GM19468 (cell line): Measurements from ENCODE around the gene BORCS5.
"Not testable (repeated sequence)": the region's sequence is repeated elsewhere in the genome, so short reads cannot be mapped to it uniquely, and the experiment has no call there.

Experiments
- ATAC-seq: cut with Tn5 transposase; IDR thresholded peaks from one replicate; pipeline ENCODE4 v1.9.1; 2021; ENCODE audit warnings: mild to moderate bottlenecking, moderate library complexity, moderate number of reproducible peaks; ENCODE audit not compliant: unreplicated experiment; ENCODE audit errors: extremely low read depth

The BORCS5 gene

DNA sequence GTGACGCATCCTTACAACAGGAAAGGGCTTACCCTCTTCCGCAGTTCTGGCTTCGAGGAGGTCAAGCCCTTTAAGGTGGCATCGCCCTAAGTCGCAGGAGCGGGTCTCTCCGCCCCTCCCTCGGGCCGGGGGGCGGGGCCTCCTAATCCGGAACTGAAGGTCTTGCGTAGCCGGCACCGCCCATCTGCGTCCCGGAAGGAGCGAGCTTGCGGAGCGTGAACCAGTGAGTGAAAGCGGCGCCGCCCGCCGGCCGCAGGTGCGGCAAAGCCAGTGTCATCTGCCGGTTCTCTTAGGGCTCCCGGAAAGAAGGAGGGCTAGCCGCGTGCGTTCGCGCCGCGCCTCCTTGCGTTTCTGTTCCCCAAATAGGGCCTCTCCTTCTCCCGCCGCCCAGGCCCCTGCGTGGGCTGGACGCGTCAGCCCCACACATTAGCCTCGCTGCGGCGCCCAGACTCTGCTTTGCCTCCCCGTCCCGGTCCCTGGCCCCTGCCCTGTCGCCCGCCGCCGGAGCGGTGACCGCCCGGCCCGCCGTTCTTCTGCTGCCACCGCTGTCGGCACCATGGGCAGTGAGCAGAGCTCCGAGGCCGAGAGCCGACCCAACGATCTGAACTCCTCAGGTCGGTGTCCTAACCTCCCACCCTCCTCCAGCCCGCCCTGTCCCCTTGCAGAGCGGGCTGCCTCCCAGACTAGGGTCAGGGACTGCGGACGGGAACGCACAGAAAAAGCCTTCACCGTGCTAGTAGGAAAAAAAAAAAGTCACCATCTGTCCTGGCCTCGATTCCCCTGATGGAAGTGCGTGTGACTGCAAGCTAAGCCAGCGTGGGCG lies at the start of gene BORCS5:
Gene BORCS5, plus strand, starts transcription at position 183 of the 823 bp plus-strand sequence. Its CDS starts 374 bp downstream, at position 557.
- peak; percentile 94 for ATAC-seq

DNA sequence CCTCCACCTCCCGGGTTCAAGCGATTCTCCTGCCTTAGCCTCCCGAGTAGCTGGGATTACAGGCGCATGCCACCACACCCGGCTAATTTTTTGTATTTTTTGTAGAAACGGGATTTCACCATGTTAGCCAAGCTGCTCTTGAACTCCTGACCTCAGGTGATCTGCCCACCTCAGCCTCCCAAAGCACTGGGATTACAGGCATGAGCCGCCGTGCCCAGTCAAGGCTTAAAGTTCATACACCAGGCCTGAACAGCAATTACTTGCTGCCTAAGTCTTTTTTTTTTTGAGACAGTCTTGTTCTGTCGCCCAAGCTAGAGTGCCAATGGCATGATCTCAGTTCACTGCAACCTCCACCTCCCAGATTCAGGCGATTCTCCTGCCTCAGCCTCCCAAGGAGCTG lies 46.2 kb upstream of the BORCS5 start:
- ATAC-seq = not testable (repeated sequence)

DNA sequence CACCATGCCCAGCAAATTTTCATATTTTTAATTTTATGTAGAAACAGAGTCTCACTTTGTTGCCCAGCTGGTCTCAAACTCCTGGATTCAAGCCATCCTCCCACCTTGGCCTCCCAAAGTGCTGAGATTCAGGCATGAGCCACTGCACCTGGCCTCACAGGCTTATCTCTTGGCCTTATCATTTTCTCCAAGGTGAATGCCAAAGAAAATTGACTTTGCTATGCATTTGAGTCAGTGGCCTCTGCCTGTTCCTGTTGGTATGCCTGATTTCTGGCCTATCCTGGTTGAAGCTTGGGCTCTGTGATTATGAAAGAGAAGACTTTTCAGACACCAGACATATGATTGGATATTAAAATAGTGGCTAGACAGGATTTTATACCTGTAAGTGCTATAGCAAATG lies 41.0 kb upstream of the BORCS5 start:
- no peak for ATAC-seq

DNA sequence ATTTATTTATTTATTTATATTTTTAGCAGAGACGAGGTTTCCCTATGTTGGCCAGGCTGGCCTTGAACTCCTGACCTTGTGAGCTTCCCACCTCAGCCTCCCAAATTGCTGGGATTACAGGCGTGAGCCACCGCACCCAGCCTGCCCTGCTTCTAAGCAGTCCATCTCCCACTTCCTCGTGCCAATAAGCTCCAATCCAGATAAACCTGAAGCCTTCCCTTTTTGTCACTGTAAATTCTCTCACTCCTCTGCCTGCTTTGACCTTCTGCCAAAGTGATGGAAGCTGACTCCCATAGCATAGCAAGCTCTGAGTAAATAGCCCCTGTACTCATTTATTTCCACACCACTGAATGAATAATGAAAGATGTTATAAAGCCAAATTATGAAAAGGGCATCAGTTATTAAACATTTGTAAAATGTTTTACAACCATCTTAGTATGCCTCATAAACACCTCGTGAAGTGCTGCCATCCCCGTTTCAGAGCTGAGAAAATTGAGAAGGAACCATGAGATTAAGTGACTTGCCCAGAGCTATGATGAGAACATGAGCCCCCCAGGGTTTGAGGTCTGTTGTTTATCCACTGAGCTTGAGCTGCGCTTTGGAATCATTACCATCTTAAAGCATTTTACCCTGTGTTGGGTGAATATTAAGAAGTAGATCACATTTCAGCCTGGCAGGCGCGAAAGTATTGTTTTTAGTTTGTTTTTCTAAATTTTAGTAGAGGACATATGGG lies 37.3 kb upstream of the BORCS5 start:
- no peak for ATAC-seq

DNA sequence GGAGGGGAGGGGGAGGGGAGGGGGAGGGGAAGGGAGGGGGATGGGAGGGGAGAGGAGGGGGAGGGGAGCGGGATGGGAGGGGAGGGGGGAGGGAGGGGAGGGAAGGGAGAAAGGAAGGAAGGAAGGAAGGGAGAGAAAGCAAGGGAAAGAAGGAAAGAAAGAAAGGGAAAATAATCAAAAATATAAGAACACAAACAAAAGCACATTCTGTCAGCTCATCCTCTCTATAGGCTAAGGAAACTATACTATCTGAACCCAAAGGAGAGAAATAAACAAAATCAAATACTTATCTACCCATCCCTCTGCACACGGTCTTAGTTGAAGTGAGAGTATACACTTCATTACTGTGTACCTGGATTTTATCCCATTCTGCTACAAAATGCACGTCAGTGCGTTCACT lies 33.8 kb upstream of the BORCS5 start:
- ATAC-seq = no peak

DNA sequence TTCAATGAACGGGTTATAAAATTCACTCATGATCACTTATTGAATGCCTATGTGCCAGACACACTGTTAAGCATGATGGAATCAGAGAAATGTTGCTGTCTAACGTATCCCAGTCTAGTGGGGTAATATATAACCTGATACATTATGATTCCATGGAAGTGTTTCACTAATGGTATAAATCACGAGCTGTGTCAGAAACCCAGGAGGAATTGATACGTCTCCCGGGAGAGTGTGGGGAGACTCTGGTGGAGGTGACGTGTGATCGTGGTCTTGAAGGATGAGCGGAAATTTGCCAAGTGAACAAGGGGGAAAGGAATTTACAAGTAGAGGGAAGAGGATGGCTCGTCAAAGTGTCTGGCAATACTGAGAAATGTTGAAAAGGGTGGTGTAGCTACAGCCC lies 33.3 kb upstream of the BORCS5 start:
- no peak for ATAC-seq

DNA sequence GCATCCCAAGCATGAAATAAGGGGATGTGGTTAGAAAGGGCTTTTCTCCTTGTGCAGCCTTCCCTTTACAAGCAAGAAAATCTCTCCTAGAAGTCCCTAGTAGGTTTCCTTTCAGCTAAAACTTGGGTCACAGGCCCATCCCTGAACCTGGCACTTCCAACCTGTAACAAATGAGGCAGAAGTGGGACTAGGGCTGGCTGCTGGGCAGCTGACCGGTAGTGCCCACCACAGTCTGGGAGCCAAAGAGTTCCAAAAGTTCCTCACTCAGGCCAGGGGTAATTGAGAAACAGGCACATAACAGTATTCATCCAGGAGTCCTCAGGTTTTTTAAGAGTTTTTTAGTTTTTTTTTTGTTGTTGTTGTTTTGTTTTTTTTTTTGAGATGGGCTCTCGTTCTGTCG lies 30.6 kb upstream of the BORCS5 start:
- no peak for ATAC-seq

DNA sequence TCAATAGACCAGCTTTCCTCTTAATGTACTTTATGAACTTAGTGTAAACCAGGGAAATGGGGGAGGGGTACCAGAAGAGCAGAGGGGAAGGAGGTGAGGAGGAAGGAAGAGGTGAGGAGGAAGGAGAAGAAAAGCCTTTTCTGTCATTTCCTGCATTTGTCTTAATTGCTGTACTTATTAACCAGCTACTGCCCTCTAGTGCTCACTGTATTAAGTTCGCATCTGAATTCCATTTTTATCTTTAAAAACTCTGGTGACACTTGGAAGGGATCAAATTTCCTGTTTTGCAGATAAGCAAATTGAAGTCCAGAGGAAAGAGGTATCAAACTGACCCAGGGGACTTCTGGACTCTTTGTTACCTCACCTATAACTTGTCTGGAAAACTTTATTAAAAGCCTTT lies 29.1 kb upstream of the BORCS5 start:
- no peak for ATAC-seq

DNA sequence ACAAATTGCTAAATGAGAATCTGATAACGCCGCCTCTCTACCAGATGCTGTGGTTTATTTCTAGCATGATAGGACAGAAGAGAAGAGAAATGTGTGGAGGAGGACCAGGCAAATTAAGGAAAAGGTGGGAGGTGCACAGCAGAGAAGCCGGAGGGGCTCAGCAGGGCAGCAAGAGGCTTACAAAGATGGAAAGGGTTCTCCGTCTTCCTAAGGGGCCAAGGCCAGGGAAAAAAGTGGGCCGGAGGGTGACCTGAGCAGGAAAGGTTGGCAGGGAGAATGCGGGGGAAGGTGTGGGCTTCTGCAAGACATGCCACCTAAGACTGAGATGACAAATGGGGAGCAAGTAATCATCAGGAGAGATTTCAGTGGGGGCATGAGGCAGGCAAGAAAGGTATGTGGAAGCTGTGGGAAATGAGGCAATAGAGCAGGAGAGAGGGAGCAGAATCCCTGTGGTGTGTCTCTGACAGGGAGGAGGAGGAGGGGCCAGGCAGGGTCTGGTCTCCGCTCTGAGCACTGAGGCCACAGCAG lies 25.6 kb upstream of the BORCS5 start:
- ATAC-seq = no peak

DNA sequence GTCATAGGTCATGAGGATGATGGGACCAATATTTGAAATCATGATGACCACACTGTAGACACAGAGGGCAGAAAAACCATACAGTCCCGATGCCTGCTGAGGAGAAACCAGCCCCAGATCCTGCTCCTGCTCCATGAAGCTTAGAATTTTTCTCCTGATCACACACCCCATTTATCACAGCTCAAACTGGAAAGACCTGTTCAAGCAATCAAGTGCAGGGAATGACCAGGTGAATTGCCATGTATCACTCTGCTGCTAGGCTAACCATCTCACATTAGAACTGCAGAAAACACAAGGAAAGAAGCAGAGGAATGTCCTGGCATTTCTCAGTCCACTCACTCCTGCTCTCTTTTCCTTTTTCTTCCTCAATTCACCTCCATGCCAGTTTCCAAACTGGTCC lies 25.0 kb upstream of the BORCS5 start:
- ATAC-seq = no peak

DNA sequence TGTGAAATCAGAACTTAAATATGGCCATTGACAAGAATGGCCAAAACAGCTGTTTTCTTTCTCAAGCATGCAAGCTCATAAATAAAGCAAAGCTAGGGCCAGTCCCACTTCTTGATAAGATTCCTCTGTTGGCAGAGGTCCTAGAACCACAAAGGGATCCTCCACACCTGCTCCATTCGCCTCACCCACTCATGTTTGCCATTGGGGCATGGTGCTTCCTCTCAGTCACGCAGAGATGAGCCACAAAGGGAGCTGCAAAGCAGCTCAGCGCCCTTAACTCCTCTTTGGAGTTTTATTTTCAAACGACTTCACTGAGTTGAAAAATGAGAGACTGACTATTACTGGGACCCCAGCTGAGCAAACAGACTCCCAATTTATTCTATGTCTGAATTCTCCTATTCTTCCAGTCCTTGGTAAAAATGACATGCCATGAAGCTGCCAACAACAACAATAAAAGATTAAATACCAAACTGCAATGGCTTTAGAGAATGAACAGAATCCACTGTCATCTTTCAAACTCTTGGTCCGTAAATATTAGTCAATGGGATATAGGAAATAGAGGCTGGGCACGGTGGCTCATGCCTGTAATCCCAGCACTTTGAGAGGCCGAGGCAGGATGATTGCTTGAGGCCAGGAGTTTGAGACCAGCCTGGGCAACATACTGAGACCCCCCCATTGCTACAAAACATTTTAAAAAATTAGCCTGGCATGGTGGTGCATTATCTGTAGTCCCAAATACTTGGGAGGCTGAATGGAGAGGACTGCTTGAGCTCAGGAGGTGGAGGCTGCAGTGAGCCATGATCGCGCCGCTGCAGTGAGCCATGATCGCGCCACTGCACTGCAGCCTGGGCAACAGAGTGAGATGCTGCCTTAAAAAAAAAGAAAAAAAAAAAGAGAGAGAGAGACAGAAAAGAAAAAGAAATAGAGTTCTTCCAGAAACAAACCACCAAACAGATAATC lies 23.2 kb upstream of the BORCS5 start:
- ATAC-seq = no peak

DNA sequence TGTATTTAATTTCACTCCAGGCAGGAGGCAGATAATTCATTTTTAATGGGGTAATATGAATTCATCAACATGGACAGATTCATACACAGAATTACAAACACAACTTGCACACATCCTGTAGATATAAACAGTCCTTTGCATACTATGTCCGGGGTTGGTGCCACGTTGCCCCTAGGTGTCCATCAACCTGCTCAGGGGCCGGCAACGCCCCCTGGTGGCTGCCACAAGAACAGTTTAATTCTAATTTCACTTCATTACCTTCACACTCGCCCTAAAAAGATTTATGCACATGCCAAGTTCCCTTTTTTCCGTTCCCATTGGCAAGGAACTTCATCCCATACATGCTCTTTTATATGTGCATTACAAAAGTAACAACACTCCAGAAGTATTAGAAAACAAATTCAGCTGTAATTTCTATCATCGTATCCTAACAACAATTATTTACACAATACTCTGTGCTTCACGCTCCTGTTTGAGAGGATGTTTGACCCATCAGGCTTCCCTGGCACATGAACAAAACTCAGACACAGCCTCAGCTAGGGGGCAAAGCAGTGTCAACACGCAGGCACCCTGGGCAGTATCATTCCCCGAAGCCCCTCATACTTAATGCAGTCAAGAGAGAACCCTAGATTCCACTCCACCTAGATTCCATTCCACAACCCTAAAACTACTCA lies 22.4 kb upstream of the BORCS5 start:
- ATAC-seq = peak; percentile 78

DNA sequence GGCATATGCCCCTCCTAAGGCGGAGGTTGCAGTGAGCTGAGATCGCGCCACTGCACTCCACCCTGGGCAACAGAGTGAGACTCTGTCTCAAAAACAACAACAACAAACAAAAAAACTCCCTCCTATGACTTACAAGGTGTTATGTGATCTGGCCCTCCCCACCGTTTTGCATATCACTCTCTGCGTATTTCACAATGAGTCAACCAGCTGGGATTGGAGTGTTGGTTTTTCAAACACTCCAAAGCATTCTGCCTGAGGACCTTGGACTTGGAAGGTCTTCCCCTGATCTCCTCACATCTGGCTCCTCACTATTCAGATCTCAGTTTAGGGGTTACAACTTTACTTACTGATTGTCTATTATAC lies 20.8 kb upstream of the BORCS5 start:
- no peak for ATAC-seq

DNA sequence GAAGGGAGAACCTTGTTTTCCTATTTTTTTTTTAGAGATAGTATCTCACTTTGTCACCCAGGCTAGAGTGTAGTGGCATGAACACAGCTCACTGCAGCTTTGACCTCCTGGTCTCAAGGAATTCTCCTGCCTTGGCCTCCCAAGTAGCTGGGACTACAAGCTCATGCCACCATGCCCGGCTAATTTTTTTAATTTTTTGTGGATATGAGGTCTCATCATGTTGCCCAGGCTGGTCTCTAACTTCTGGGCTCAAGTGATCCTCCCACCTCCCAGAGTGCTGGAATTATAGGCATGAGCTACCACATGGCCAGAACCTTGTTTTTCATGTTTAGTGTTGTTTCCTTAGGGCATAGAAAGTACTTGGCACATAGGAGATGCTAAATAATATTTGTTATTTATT lies 20.4 kb upstream of the BORCS5 start:
- no peak for ATAC-seq

DNA sequence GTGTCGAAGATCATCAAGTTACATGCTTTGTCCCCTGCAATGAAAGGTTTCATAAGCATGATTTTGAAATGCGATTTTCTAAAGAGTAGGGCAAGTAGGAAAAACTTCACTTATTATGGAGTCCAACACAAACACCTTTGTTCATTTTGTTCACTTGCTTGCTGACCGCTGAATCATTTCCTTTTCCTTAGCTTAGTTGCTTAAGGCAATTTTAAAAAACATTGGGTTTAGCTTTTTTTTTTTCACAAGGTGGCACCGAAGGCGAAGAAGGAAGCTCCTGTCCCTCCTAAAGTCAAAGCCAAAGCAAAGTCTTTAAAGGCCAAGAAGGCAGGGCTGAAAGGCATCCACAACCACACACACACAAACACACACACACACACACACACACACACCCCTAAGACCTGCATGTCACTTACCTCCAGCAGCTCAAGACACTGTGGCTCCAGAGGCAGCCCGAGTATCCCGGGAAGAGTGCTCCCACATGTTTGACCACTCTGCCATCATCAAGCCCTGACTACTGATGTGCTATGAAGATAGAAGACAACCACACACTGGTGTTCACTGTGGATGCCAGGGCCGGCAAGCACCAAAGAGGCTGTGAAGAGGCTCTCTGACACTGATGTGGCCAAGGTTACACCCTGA lies 18.2 kb upstream of the BORCS5 start:
- ATAC-seq = no peak

DNA sequence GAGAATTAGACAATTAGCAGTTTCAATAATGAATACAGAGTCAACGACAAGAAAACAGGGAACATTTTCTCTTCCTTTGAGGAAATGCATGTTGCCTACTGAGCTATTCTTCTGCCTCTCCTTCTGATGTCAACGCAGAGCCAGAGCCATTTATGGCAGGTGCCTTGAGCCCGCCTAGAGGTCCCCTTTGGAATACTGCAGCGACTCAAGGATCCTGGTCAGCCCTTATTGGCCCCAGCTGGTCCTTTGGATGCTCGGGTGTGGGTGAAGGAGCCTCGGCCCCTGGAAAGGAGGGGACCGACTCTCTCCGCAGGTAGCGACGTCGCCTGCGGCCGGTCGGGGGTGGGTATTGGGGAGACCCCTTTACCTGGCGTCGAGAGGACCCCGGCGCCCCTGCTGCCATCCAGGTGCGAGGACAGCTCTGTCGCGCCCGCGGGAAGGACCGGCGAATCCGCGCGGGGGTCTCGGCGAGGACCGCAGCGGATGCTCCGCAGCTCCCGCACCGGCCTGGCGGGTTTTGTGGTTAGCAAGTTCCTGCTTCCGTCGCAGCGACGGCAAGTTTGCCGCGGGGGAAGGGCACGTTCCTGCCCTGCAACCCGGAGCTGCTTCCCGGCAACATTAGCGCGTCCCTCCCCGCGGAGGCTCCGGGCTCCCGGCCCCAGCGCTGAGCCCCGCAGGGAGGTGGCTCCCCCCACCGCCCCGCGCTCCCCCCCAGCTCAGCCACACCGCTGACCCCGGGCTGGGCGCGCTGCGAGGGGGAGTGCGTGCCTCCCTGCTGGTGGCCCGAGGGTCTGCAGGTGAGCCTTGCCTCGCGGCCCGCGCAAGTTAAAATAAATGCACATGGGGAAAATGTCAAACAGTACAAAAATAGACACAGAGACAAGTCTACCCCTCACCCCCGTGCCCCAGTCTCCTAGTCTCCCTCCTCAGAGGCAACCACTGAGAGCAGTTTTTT lies 6.9 kb upstream of the BORCS5 start, which contains the start of gene MANSC1:
Gene MANSC1, minus strand, starts transcription at position 532 of the 955 bp plus-strand sequence. CDS start 6,928 bp downstream, outside the sequence.
- ATAC-seq = no peak

DNA sequence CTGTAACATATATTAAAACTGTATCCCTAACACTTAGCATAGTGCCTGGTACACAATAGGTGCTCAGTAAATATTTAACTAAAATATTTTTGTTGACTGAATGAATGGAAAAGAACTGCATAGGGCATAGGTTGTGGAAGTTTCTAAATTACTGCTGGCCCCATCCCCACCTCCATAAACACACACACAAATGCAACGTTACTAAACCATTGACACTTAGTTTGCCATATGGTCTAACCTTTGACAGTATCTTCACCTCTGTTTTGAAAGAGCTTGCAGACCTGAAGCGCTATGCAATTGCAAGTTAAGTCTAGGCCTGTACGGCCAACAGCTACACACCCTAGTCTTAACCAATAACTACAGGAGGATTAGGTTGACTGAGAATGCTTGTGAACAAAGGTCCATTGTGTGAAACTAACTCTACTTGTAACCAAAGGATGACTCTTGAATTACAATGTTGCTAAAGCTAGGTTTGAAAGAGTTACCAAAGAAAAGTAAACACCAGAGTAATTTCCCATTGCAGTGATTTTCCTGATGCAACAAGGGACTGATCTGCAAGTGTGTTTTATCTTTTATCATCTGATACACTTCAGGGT lies 5.9 kb upstream of the BORCS5 start:
- no peak for ATAC-seq
